ENCODE results near the gene TMEM117.

Gene TMEM117

GRCh38 chr12:43964033-43964432, 128.2 kb downstream of the TMEM117 start:
- Histone ChIP-seq H2AFZ (ENCODE audit: low read depth, low read length) (no peak overlapping the region), H3K79me2 (ENCODE audit: low read length) (no peaks in the 10 kb centered on the region), H3K4me2 (ENCODE audit: low read length) (no peak overlapping the region), H3K9ac (ENCODE audit: low read length) (no peak overlapping the region), H3K4me1 (ENCODE audit: low read length) (no peaks in the 10 kb centered on the region), H3K36me3 (replicated peaks; ENCODE audit: low read depth, low read length) (no peaks in the 10 kb centered on the region), H3K27me3 (ENCODE audit: low read depth, low read length) (no peaks in the 10 kb centered on the region), H4K20me1 (ENCODE audit: insufficient read depth, low read length) (no peaks in the 10 kb centered on the region), H3K9me3 (ENCODE audit: insufficient read depth, low read length) (no peaks in the 10 kb centered on the region), H3K27ac (ENCODE audit: low read length) (no peak overlapping the region), H3K4me3 (ENCODE audit: low read length) (no peak overlapping the region)
- no peak for TF ChIP-seq CTCF (IDR thresholded peaks at IDR 0.05; ENCODE audit: low read depth, low read length)
- no peak for TF ChIP-seq EZH2phosphoT487 (IDR thresholded peaks at IDR 0.05; ENCODE audit: low read depth)

GRCh38 chr12:43964961-43965360, 129.1 kb downstream of the TMEM117 start:
- Histone ChIP-seq H3K4me1 (ENCODE audit: low read length) (no peaks in the 10 kb centered on the region), H3K9me3 (ENCODE audit: insufficient read depth, low read length) (no peaks in the 10 kb centered on the region), H3K79me2 (ENCODE audit: low read length) (no peaks in the 10 kb centered on the region), H3K27me3 (ENCODE audit: low read depth, low read length) (no peaks in the 10 kb centered on the region), H3K9ac (ENCODE audit: low read length) (no peak overlapping the region), H2AFZ (ENCODE audit: low read depth, low read length) (no peak overlapping the region), H4K20me1 (ENCODE audit: insufficient read depth, low read length) (no peaks in the 10 kb centered on the region), H3K36me3 (replicated peaks; ENCODE audit: low read depth, low read length) (no peaks in the 10 kb centered on the region), H3K4me3 (ENCODE audit: low read length) (no peak overlapping the region), H3K4me2 (ENCODE audit: low read length) (no peak overlapping the region), H3K27ac (ENCODE audit: low read length) (no peak overlapping the region)
- no peak for TF ChIP-seq CTCF (IDR thresholded peaks at IDR 0.05; ENCODE audit: low read depth, low read length)
- TF ChIP-seq EZH2phosphoT487 (IDR thresholded peaks at IDR 0.05; ENCODE audit: low read depth): no peak

- H3K4me2 ChIP-seq (ENCODE audit: low read length): no peak overlapping the region
- H3K4me1 ChIP-seq (ENCODE audit: low read length): no peaks in the 10 kb centered on the region
- no peak overlapping the region for H2AFZ ChIP-seq (ENCODE audit: low read depth, low read length)
- no peak for TF ChIP-seq CTCF (IDR thresholded peaks at IDR 0.05; ENCODE audit: low read depth, low read length)
- no peak for TF ChIP-seq EZH2phosphoT487 (IDR thresholded peaks at IDR 0.05; ENCODE audit: low read depth)
- no peaks in the 10 kb centered on the region for H3K27me3 ChIP-seq (ENCODE audit: low read depth, low read length)
- no peaks in the 10 kb centered on the region for H3K36me3 ChIP-seq (replicated peaks; ENCODE audit: low read depth, low read length)
- no peaks in the 10 kb centered on the region for H4K20me1 ChIP-seq (ENCODE audit: insufficient read depth, low read length)
- no peak overlapping the region for H3K27ac ChIP-seq (ENCODE audit: low read length)
- H3K4me3 ChIP-seq (ENCODE audit: low read length): no peak overlapping the region
- H3K79me2 ChIP-seq (ENCODE audit: low read length): no peaks in the 10 kb centered on the region
- H3K9ac ChIP-seq (ENCODE audit: low read length): no peak overlapping the region
- H3K9me3 ChIP-seq (ENCODE audit: insufficient read depth, low read length): no peaks in the 10 kb centered on the region
These were observed 130.0 kb downstream of the TMEM117 start for GRCh38 chr12:43965899-43966298.

GRCh38 chr12:43968736-43969135, 132.9 kb downstream of the TMEM117 start:
- no peak for TF ChIP-seq EZH2phosphoT487 (IDR thresholded peaks at IDR 0.05; ENCODE audit: low read depth)
- no peak for TF ChIP-seq CTCF (IDR thresholded peaks at IDR 0.05; ENCODE audit: low read depth, low read length)
- Histone ChIP-seq H3K27me3 (ENCODE audit: low read depth, low read length) (no peaks in the 10 kb centered on the region), H4K20me1 (ENCODE audit: insufficient read depth, low read length) (no peaks in the 10 kb centered on the region), H3K4me3 (ENCODE audit: low read length) (no peak overlapping the region), H3K27ac (ENCODE audit: low read length) (no peak overlapping the region), H3K36me3 (replicated peaks; ENCODE audit: low read depth, low read length) (no peaks in the 10 kb centered on the region), H2AFZ (ENCODE audit: low read depth, low read length) (no peak overlapping the region), H3K4me2 (ENCODE audit: low read length) (no peak overlapping the region), H3K79me2 (ENCODE audit: low read length) (no peaks in the 10 kb centered on the region), H3K4me1 (ENCODE audit: low read length) (no peaks in the 10 kb centered on the region), H3K9me3 (ENCODE audit: insufficient read depth, low read length) (no peaks in the 10 kb centered on the region), H3K9ac (ENCODE audit: low read length) (no peak overlapping the region)
